Stimulated activated CD8-positive, alpha-beta memory T cell treated with anti-CD3 and anti-CD28 coated beads, Interleukin-12 subunit alpha, Interleukin-12 subunit beta, amount 100 ng/mL, for 24 hours (primary cell): ENCODE data around the gene LARGE1.

Source experiments
- DNase-seq: peaks from one replicate; pipeline ENCODE4 v3.0.0-alpha.2; 2020; ENCODE audit errors: extremely low read depth

LARGE1 gene

GRCh38 chr22:33914131-33914530 is 6.1 kb downstream of the LARGE1 start:
- DNase-seq, result no peak

- DNase-seq, result no peak
Measured at GRCh38 chr22:33913188-33913587, 7.1 kb downstream of the LARGE1 start.

GRCh38 chr22:33909911-33910310 is 10.4 kb downstream of the LARGE1 start:
- no peak for DNase-seq

GRCh38 chr22:33909075-33909458 is 11.2 kb downstream of the LARGE1 start:
- no peak for DNase-seq

- no peak for DNase-seq
Measured at GRCh38 chr22:33908171-33909074, 11.9 kb downstream of the LARGE1 start.

GRCh38 chr22:33906954-33907353 is 13.3 kb downstream of the LARGE1 start:
- no peak for DNase-seq

GRCh38 chr22:33906475-33906874 is 13.8 kb downstream of the LARGE1 start:
- no peak for DNase-seq

- no peak for DNase-seq
Measured at GRCh38 chr22:33903012-33903411, 17.3 kb downstream of the LARGE1 start.

- no peak for DNase-seq
Measured at GRCh38 chr22:33902073-33902472, 18.2 kb downstream of the LARGE1 start.

GRCh38 chr22:33898121-33898520 is 22.2 kb downstream of the LARGE1 start:
- DNase-seq, result no peak

- DNase-seq, result no peak
Measured at GRCh38 chr22:33897448-33897835, 22.8 kb downstream of the LARGE1 start.

- DNase-seq, result no peak
Measured at GRCh38 chr22:33896575-33897447, 23.5 kb downstream of the LARGE1 start.

GRCh38 chr22:33896154-33896553 is 24.1 kb downstream of the LARGE1 start:
- DNase-seq, result no peak

- DNase-seq, result no peak
Measured at GRCh38 chr22:33895444-33895843, 24.8 kb downstream of the LARGE1 start.

GRCh38 chr22:33894515-33894914 is 25.8 kb downstream of the LARGE1 start:
- DNase-seq, result no peak

GRCh38 chr22:33894036-33894435 is 26.2 kb downstream of the LARGE1 start:
- no peak for DNase-seq

- no peak for DNase-seq
Measured at GRCh38 chr22:33893512-33893911, 26.8 kb downstream of the LARGE1 start.

GRCh38 chr22:33891992-33892391 is 28.3 kb downstream of the LARGE1 start:
- DNase-seq, result no peak

- DNase-seq, result no peak
Measured at GRCh38 chr22:33891455-33891854, 28.8 kb downstream of the LARGE1 start.

- no peak for DNase-seq
Measured at GRCh38 chr22:33889748-33890147, 30.5 kb downstream of the LARGE1 start.

GRCh38 chr22:33888821-33889220 is 31.5 kb downstream of the LARGE1 start:
- DNase-seq, result no peak

- DNase-seq, result no peak
Measured at GRCh38 chr22:33887173-33887572, 33.1 kb downstream of the LARGE1 start.

GRCh38 chr22:33886696-33887095 is 33.6 kb downstream of the LARGE1 start:
- DNase-seq, result no peak
